Fibroblast of the aortic adventitia (primary cell): ENCODE data around the gene VTA1. TPM values are rescaled to one million over a fixed set of nuclear protein-coding genes. Genes with fewer than 3 reads are reported as not detected.

Experiments
- DNase-seq: peaks from one replicate; pipeline ENCODE4 v3.0.0-alpha.2; 2010; ENCODE audit warnings: low read depth
- H3K4me3 ChIP-seq: 2 replicates; pipeline ENCODE4 v1.5.1; 2011; ENCODE audit warnings: low read depth, mild to moderate bottlenecking, control low read depth, low read length, moderate library complexity
- CTCF ChIP-seq: IDR thresholded peaks from 2 replicates; pipeline ENCODE4 v1.5.1; 2011; ENCODE audit warnings: mild to moderate bottlenecking, low read length, control low read depth, inconsistent platforms; ENCODE audit not compliant: insufficient read depth
- total RNA-seq: library from RNA; depleted of rRNA; stranded (reverse); fragments of >200 nt; gene quantifications from 2 replicates; pipeline ENCODE4 v1.2.3, GENCODE V29; 2012; ENCODE audit warnings: low replicate concordance

VTA1 gene
- total RNA-seq, 1 donor = 95.2 TPM

GRCh38 chr6:142167486-142167885 lies 20.4 kb downstream of the VTA1 start:
- no peak for DNase-seq
- TF ChIP-seq CTCF = no peak
- no peak overlapping the region for H3K4me3 ChIP-seq

DNA sequence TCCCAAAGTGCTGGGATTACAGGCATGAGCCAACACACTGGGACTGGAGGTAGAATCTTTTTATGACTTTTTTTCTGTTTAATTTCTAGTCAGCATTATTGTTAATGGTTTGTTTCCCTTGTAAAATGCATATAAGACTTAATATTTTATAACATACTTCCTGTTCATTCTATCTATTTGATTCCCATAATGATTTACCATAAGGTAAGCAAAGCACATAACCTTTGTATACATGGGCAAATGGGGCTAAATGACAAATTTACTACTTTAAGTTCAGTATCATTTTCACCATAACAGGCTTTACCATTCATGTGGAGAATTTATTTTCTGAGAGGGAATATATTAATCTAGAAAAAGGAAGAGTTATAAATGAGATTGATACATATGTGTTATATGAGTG lies 24.3 kb downstream of the VTA1 start:
- no peak for DNase-seq
- no peak overlapping the region for H3K4me3 ChIP-seq
- TF ChIP-seq CTCF = no peak

GRCh38 chr6:142172758-142173157 lies 25.7 kb downstream of the VTA1 start:
- TF ChIP-seq CTCF = no peak
- no peak for DNase-seq
- H3K4me3 ChIP-seq = no peak overlapping the region

DNA sequence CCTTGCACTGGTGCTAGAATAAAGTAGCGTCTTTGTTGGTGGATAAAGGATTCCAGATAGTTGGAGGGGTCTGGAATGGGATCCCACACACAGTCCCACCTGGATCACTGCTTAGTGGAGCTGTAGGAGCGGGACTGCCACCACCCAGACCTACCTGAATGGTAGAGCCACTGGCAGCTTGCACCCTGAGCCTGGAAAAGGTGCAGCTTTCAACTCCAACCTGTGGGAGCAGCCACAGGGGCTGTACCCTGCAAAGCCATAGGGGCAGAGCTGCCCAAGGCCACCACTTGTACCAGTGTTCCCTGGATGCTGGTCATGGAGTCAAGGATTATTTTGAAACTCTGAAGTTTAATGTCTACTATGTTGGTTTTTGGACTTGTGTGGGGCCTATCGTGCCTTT lies 26.9 kb downstream of the VTA1 start:
- DNase-seq = no peak
- no peak overlapping the region for H3K4me3 ChIP-seq
- no peak for TF ChIP-seq CTCF

DNA sequence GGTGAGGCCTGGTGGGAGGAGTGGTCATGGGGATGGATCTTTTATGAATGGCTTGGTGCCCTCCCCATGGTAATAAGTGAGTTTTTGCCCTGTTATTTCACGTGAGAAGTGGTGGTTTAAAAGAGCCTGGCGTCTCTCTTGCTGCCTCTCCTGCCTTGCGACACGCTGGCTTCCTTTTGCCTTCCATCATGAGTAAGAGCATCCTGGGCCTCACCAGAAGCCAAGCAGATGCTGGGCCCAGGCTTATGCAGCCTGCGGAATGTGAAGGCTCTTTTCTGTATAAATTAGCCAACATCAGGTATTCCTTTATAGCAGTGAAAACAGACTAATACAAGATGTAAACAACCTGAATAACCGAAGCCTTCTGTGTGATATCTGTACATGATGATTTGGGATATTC lies 27.6 kb downstream of the VTA1 start:
- no peak overlapping the region for H3K4me3 ChIP-seq
- no peak for DNase-seq
- TF ChIP-seq CTCF = no peak

DNA sequence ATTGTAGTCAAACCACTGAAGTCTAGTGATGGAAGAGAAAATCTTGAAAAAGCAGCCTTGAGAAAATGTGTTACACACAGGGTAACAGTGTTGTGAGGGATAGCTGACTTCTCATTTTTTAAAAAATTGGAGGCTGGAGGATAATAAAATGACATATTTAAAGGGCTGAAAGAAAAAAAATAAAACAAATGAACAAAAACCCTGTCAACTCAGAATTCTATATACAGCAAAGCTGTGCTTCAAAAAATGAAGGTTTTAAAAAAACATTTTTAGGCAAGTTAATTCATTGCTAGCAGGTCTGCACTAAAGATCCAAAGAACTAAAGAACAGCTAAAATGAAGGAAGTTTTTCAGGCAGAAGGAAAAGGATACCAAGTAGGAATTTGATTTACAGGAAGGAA lies 31.1 kb downstream of the VTA1 start:
- H3K4me3 ChIP-seq = no peak overlapping the region
- DNase-seq = no peak
- TF ChIP-seq CTCF = no peak

- no peak for DNase-seq
- H3K4me3 ChIP-seq = no peak overlapping the region
- no peak for TF ChIP-seq CTCF
Observed at GRCh38 chr6:142182004-142182403, 34.9 kb downstream of the VTA1 start.
